ENCODE results near the gene CENPU. TPM values are rescaled to one million over a fixed set of nuclear protein-coding genes. Genes with fewer than 3 reads are reported as not detected.

The CENPU gene
- total and polyA plus RNA-seq, 2 of the 13 experiments (the other 11 are each of a cell fraction or from before 2014, with no cell fraction given), result 11.7 to 35.8 TPM

DNA sequence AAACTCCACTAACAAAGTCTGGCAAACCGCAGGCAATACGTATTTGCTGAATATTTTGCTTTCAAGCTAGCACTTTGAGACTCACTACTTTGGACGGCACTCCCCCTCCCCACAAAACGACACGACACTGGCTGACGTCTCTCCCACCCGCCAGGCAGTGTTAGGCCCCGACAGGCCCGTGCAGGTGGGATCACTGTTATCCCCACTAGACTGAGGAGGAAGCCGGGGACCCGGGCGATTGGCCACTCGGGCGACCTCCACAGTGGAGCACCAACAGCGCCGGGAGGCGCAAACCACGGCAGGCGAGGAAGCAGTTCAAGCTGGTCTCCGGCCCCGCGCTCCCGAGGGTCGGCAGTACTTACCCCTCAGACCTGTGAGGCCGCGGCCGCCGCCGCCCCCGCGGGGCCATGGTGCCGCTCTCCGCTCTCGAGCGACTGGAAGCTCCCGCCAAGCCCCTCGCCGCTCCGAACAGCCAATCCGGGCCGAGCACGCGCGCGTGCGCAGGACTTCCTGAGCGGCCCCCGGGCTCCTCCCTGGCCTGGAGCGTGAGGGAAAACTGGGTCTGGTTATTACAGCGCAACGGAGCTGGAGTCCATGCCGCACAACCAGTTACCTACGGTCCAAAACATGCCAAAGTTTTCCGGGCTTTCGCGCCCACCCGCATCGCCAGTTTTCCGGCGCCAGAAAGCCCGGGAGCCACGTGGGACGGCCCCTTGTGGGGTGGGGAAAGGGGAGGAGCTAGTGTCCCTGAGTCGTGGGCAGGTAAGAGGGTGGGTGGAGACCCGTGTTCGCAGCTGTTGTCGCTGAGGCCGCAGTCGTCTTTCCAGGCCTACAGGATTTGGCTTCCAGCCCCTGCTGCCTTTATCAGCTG is at the start of gene CENPU (continued):
- TF ChIP-seq RORA (CRISPR knock-in tag; IDR thresholded peaks at IDR 0.05) (no peak), ZNF572 (CRISPR knock-in tag; IDR thresholded peaks at IDR 0.05) (0 out of 2 replicates have a peak, but pooled peaks have one; percentile 26), CHD4 (IDR thresholded peaks at IDR 0.05; ENCODE audit: borderline replicate concordance, low read length) (no peak), GFI1 (CRISPR knock-in tag; IDR thresholded peaks at IDR 0.05; ENCODE audit: borderline replicate concordance) (peak; percentile 92), SNRNP70 (IDR thresholded peaks at IDR 0.05; ENCODE audit: low read depth, low read length) (no peak), ZNF274 (CRISPR knock-in tag; IDR thresholded peaks at IDR 0.05) (peak; percentile 92), MEIS2 (CRISPR knock-in tag; IDR thresholded peaks at IDR 0.05) (peak; percentile 97), ZKSCAN1 (IDR thresholded peaks at IDR 0.05; ENCODE audit: low read length) (0 out of 2 replicates have a peak, but pooled peaks have one; percentile 60), ZNF629 (CRISPR knock-in tag; conservative IDR thresholded peaks at IDR 0.05) (peak; percentile 59), RARG (CRISPR knock-in tag; IDR thresholded peaks at IDR 0.05; ENCODE audit: low read depth) (no peak; the same call in 1 of the 2 replicates), HNRNPL (IDR thresholded peaks at IDR 0.05; ENCODE audit: low read depth, low read length) (0 out of 2 replicates have a peak, but pooled peaks have one; percentile 74), ERF (CRISPR knock-in tag; IDR thresholded peaks at IDR 0.05) (peak; percentile 99), SOX5 (CRISPR knock-in tag; IDR thresholded peaks at IDR 0.05; ENCODE audit: borderline replicate concordance) (peak; percentile 88), ZNF850 (CRISPR knock-in tag; conservative IDR thresholded peaks at IDR 0.05) (no peak), RXRB (CRISPR knock-in tag; IDR thresholded peaks at IDR 0.05; ENCODE audit: borderline replicate concordance) (peak; percentile 88), TCF7L2 (IDR thresholded peaks at IDR 0.05; ENCODE audit: low read depth, low read length) (no peak), MATR3 (CRISPR knock-in tag; IDR thresholded peaks at IDR 0.05) (no peak), ZBTB7B (CRISPR knock-in tag; IDR thresholded peaks at IDR 0.05) (peak; percentile 81; the same call in 1 of the 2 replicates), NFIC (IDR thresholded peaks at IDR 0.05; ENCODE audit: low read length) (peak; percentile 54; the same call in 1 of the 2 replicates), MXI1 (IDR thresholded peaks at IDR 0.05; ENCODE audit: borderline replicate concordance, low read depth, low read length) (peak; percentile 94), TOE1 (CRISPR knock-in tag; IDR thresholded peaks at IDR 0.05) (peak; percentile 90), ZNF607 (CRISPR knock-in tag; IDR thresholded peaks at IDR 0.05; ENCODE audit: borderline replicate concordance) (peak; percentile 90), ZKSCAN8 (CRISPR knock-in tag; IDR thresholded peaks at IDR 0.05; ENCODE audit: borderline replicate concordance) (peak; percentile 94), ZFP36L1 (CRISPR knock-in tag; IDR thresholded peaks at IDR 0.05) (peak; percentile 99), YEATS2 (CRISPR knock-in tag; IDR thresholded peaks at IDR 0.05; ENCODE audit: borderline replicate concordance) (peak; percentile 96), ZBTB8A (CRISPR knock-in tag; IDR thresholded peaks at IDR 0.05; ENCODE audit: borderline replicate concordance, low read depth) (peak; percentile 79; the same call in 1 of the 2 replicates), ZNF878 (CRISPR knock-in tag; IDR thresholded peaks at IDR 0.05) (peak; percentile 98)
- TF ChIP-seq, protein P1, sequence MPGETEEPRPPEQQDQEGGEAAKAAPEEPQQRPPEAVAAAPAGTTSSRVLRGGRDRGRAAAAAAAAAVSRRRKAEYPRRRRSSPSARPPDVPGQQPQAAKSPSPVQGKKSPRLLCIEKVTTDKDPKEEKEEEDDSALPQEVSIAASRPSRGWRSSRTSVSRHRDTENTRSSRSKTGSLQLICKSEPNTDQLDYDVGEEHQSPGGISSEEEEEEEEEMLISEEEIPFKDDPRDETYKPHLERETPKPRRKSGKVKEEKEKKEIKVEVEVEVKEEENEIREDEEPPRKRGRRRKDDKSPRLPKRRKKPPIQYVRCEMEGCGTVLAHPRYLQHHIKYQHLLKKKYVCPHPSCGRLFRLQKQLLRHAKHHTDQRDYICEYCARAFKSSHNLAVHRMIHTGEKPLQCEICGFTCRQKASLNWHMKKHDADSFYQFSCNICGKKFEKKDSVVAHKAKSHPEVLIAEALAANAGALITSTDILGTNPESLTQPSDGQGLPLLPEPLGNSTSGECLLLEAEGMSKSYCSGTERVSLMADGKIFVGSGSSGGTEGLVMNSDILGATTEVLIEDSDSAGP (CRISPR knock-in tag; IDR thresholded peaks at IDR 0.05; ENCODE audit: borderline replicate concordance), result peak; percentile 97
- TF ChIP-seq, protein P2, sequence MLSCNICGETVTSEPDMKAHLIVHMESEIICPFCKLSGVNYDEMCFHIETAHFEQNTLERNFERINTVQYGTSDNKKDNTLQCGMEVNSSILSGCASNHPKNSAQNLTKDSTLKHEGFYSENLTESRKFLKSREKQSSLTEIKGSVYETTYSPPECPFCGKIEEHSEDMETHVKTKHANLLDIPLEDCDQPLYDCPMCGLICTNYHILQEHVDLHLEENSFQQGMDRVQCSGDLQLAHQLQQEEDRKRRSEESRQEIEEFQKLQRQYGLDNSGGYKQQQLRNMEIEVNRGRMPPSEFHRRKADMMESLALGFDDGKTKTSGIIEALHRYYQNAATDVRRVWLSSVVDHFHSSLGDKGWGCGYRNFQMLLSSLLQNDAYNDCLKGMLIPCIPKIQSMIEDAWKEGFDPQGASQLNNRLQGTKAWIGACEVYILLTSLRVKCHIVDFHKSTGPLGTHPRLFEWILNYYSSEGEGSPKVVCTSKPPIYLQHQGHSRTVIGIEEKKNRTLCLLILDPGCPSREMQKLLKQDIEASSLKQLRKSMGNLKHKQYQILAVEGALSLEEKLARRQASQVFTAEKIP (CRISPR knock-in tag; IDR thresholded peaks at IDR 0.05; ENCODE audit: borderline replicate concordance), result no peak
